Measurements from ENCODE around the gene TNPO3.

The TNPO3 gene

DNA sequence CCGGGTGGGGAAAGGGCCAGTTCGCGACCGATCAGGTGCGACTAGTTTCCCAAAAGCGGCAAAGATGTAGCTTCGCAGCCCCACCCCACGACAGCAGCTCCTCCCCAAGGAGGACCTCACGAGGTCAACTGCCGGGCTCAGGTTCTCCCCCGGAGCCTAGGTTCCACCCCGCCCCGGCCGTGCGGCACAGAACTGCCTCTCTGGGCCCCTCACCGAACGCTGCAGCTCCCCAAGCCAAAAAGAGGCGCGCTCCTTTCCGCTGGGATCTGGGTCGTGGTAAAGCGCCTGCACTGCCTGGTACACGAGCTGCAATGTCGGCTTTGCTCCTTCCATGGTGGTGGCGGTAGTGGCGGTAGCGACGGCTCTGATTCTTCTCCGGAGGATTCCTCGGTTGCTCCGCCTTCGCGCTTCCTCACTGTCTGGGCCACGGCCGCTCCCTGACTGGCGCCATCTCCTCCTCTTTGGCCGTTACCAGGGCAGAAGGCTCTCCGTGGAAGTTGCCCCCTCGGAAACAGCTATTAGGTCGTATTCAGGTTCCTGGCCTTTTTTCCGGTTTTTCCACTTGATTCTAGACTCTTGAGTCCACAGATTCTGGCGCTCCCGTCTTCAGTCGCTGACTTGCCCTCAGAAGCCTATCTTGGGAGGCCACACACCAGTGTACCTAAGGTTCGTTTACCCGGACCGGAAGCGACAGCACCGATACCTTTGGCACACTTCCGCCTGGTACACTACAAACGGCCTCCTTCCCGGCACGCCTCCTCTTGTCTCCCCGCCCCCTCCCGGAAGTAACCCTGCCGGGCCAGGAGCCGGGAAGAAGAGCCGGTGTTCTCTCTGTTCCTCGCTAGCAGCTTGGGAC is at the start of gene TNPO3:
Gene TNPO3, minus strand, starts transcription at position 674 of the 856 bp plus-strand sequence. Its CDS starts 341 bp downstream, at position 333.
- DNase-seq = peak; percentile 94

DNA sequence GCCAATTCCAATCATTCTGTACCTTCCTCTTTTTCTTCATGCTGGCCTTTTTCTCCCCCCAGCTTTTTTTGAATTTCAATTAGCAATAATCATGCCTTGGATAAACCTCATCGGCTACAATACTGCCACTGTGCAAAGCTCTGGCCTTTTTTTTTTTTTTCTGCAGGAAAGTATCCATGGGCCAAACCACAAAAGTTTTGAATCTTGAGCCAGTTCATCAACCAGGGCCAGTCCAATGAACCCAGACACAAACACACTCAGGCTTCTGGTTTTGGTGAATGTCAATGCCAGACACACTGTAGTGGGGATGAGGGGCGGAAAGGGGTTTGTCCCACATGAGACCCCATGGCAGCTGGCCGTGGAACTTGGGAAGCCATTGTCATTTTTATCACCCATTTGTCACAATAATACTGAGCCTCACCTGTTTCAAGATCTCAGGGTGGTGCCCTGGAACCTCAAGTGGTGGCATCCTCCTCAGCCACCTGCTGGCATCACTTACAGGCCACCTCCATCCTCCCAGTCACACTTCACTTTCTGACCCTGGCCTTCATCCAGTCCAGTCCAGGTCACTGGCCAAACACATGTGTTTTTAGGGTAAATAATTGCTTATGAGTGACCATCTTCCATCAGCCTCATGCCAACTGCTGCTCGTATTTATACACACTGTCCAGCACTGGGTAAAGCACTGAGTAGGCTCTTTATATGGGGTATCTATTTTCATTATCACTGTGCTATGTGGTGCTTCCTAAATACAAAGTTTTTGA is 48.8 kb upstream of the TNPO3 start:
- DNase-seq = no peak

DNA sequence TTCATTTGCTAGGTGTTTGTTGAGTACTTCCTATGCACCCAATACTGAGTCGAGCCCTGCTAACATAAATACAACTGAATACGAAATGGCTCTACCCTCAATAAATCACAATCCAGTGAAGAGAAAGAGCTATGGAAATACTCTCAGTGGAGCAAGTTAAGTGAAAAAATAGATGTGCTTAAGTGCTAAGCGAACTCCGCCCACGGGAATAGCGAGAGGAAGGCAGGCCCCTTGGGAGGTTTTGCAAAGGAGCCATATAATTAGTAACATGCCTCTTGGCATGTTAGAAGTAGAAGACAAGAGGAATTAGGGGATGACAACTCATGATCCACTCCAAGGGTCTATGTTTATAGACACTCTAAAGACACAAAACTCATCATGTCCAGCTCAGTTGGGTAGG is 46.8 kb upstream of the TNPO3 start:
- DNase-seq = no peak

DNA sequence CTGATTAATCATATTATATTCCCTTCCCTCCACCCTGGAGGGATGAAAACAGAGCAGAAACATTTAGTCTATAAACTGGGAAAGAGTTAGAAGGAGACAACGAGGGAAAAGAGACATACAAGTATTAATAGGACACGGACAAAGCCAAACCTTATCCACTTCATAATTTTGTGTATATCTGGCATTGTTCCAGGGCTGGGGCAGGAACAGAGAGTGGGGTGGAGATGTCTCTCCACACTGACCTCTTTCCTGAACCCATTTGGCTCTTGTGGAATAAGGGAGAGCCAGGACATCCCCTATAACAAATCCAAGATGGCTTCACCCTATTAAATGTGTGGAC is 45.9 kb upstream of the TNPO3 start:
- DNase-seq = no peak

DNA sequence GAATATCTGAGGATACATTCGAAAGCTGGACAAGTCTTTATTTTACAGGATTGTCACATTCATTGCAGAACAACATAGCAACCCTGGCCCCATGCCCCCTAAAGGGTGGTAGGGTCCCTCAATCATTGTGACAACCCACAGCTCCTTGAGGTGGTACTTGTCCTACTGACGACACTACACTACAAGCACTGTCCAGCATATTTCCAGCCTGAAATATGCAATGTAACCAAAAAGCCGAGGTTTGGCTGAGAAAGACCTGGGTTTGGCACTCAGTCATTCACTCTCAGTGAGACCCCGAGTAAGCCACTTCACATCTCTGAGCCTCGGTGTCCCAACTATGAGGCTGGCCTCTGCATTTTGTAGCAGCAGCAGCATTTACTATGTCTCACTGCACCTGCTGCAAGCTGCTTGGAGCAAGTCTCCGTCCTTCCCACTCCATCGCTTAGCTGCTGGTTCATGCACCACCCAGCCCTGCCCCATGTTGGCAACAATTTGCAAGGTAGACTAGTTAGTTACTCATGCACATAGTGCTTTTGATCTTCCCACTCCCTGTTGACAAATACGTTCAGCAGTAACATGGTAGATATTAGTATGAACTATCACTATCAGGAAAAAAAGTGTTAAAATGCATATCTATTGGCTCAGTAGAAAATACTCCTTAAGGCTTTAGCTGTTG is 43.6 kb upstream of the TNPO3 start:
- no peak for DNase-seq

DNA sequence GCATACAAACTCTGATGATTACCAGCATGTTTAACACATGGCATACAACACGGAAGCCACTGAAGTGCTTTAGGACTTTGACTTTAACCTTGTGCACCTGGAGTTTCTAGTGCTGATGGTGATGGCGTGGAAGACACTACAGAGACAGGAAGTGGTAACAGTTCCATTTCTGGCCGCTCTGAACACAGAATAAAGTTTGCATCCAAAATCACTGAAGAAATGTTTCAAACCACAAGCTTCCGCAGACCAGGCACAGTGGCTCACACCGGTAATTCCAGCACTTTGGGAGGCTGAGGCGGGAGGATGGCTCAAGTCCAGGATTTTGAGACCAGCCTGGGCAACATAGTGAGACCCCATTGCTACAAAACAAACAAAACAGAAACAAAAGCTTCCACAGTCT is 40.3 kb upstream of the TNPO3 start:
- peak; percentile 35 for DNase-seq

DNA sequence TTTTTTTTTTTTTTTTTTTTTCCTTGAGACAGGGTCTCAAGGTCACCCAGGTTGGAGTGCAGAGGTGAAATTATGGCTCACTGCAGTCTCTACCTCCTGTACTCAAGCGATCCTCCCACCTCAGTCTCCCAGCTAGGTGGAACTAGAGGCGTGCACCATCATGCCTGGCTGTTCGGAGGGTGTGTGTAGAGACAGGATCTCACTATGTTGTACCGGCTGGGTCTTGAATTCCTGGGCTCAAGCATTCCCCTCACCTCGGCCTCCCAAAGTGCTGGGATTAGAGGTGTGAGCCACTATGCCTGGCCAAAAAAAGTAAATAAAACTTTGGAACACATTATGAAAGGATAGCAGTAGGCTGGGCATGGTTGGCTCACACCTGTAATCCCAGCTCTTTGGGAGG is 39.6 kb upstream of the TNPO3 start:
- DNase-seq = no peak

DNA sequence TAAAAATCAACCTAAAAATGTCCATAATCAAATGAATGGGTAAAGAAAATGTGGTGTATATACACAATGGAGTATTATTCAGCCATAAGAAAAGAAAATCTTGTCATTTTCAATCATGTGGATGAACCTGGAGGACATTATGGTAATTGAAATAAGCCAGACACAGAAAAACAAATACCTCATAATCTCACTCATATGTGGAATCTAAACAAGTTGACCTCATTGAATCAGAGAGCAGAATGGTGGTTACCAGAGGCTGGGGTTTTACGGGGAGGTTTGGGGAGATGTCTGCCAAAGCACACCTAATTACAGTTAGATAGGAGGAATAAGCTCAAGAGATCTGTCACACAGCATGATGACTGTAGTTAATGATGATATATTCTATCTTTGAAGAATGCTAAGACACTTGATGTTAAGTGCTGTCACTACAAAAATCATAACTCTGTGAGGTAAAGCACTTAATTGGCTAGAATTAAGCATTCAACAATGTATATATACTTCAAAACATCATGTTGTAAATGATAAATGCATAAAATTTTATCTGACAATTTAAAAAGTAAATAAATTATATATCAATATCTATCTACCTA is 39.1 kb upstream of the TNPO3 start:
- DNase-seq = no peak

DNA sequence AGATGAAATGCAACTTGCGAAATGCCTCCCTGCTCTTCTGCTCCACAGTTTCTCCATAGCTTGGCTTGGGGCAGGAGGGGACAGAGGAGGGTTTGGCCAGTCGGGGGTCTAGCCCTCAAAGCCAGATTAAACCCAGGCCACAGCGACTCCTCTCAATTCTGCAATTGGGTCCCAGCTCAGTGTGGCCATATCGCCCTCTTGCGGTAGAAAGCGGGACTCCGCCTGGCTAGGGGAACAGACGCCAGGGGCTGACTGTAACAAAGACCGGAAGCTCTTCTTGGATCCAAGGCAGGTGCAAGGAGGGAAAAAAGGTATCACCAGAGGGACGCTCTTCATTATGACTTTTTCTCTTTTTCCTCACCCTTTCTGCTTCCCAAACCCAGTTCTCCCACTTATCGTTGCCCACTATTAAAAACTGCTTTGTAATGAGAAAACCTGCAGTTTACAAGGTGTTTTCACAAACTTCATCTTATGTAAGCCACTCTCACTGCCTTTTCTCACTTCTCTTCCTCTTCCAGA is 36.6 kb upstream of the TNPO3 start:
- DNase-seq = peak; percentile 87

DNA sequence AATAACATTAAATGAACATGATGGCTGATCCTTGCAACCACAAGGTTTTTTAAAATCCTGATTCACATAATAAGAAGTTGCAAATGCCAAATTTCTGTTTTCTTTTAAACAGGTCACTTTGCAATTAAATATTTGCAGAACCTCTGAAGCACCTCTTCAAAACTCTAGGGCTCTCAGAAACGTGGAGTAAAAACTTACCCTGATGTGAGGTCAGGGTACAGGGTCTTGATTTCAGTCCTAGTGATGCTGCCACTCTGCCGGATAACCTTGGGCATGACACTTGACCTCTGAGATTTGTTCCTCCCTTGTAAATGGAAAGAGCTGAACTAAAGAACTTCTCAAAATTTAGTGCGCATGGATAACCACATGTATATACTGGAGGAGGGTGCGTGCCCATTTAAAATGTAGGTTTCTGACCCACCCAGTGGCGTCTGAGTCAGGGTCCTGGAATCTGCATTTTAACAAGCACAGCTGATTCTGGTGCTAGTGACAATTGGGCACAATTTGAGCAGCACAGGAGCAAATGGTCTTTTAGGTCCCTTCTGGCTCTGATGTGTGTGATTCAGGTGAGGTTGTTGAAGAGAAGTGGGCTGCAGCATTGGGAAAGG is 35.5 kb upstream of the TNPO3 start:
- no peak for DNase-seq

DNA sequence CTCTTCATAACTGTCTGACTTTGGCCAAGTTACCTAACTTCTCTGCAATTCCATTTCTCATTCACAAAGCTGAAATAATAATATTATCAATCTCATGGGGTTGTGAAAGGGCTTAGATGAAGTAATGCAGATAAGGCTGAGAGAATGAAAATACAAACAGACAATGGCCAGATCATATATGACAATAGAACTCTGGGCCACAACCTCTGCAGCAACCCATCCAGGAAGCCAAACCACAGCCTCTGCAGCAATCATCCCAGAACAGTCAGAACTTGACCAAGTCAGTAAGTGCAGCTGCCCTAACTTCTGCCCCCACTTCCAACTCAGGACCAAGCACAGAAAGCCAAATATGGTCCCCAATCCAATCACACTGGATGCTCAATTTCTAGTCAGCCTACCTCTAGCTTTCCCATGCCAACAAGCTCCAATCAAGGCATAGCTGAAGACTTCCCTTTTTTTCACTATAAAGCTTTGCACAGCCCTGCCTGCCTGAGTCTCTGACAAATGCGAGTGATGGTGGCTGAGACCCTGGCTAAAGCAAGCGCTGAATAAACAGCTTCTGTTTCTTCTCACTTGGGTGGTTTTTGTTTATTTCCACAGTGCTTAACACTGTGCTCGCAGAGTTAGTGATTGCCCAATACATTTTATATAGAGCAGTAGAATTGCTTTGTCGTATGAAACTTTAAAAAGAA is 34.8 kb upstream of the TNPO3 start:
- DNase-seq = no peak

DNA sequence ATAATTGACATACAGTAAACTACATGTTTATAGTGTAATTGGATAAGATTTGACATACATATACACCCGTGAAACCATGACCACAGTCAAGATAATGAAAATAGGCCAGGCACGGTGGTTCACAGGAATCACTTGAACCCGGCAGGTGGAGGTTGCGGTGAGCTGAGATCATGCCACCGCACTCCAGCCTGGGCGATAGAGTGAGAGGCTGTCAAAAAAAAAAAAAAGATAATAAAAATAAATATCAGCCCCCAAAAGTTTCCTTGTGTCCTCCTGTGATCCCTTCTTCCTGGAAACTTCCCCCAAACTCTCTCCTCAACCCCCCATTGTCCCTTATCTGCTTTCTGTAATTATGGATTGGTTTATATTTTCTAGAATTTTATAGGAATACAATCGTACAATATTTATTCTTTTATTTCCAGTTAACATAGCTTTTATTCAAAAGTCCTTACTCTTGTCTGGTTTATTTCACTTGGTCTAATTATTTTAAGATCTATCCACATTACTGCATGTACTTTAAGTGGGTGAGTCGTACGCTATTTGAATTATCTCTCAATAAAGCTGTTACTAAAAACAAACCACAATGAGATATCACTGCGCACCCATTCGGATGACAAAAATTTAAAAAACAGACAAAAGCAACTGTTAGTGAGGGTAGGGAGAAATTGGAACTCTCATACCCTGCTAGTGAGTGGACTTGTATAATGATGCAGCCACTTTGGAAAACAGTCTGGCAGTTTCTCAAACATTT is 30.1 kb upstream of the TNPO3 start:
- no peak for DNase-seq

DNA sequence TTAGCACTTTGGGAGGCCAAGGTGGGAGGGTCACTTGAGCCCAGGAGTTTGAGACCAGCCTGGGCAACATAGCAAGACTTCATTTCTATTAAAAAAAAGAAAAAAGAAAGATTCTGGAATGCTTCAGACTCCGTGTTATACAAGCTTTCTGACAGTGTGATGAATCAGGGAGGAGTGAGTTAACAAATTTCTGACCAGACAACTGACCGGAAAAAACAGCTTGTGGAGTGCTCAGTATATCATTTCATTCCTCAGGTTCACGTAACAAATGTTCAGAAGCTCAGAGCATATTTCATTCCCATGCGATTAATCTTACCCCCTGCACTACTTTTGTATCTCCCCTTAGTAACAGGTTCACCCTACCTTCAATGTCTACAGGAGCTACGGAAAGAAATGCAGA is 28.6 kb upstream of the TNPO3 start:
- DNase-seq = no peak

DNA sequence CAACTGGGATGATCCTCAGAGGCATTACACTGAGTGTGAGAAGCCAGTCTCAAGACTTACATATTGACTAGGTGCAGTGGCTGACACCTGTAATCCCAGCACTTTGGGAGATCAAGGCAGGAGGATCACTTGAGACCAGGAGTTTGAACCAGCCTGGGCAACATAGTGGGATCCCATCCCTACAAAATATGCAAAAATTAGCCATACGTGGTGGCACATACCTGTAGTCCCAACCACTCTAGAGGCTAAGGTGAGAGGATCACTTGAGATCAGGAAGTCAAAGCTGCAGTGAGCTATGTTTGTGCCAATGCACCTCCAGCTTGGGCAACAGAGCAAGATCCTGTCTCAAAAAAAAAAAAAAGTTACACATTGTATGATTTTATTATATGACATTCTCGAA is 23.5 kb upstream of the TNPO3 start:
- no peak for DNase-seq

DNA sequence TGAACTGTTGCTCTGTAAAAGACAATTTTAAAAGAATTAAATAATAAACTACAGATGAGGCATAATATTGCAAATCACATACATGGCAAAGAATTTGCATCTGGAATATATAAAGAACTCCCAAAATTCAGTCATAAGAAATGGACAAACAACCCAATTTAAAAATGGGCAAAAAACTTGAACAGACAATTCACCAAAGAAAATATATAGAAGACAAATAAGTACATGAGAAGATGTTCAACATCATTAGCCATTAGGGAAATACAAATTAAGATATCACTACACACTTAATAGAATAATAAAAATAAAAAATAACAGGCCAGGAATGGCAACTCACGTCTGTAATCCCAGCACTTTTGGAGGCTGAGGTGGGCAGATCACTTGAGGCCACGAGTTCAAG is 22.0 kb upstream of the TNPO3 start:
- DNase-seq = no peak

DNA sequence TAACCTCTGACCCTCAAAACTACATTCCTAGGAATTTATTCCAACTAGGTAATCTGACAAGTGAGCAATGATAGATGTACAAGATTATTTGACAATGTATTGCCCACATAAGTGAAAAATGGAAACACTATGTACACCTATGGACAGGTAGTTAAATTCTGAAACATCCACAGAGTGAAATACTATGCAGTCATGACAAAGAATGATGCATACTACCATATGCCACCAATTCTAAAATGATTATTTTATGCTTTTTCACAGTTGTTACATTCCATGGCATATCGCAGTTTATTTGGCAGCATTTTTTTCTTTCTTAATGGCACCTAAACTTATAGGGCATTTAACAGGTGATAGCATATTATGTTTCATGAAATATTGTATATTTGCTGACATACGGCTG is 20.1 kb upstream of the TNPO3 start:
- no peak for DNase-seq

DNA sequence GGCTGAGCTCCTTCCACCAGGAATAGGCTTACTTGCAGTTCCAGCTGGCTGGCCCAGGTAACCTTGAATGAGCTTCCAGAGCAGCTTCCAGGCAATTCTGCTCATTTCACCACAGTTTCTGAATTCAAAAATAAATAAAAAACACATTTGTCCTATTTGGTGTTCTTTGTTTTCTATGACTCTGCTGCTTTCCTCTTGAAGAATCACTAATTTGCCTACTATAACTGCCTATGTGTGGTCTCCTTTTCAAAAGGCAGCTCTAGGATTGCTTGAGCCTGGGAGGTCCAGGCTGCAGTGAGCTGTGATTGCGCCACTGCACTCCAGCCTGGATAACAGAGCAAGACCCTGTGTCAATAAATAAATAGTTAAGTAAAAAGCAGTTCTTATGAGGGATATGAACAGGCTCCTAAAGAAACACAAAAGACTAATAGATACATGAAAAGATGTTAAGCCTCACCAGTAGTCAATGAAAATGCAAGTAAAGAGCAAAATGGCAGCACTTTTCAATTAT is 19.5 kb upstream of the TNPO3 start:
- no peak for DNase-seq

DNA sequence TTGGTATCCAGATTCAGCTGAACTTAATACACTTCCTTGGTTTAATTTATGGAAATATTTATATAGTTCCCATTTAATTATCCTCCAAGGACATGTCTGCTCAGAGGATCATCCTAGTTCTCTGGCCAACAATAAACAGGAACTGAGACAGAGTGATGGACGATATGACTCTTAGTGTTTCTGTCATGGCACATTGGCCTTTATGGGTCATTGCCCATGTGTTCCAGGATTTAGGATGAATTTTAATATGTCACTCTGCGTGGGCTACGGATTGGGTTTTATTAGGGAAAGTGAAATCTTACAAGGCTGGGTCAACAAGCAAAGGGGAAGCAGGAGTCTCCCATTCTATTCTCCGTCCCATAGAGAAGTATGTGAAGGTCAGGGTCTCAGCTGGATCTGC is 18.8 kb upstream of the TNPO3 start:
- DNase-seq = no peak

DNA sequence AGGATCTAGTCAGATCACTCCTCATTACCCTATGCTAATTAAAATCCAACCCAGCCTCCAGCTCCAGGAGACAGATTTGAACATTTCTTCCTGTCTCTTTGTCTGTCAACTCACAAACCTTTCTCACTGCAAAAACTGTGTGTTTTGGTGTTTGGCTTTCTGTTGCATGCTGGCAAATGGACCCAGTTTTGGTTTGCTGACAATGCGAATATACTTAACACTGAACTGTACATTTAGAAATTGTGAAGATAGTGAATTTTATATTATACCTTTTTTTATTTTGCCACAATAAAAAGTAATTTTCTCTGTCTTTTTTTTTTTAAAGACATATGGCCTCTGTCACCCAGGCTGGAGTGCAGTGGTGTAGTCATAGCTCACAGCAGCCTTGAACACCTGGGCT is 18.3 kb upstream of the TNPO3 start:
- no peak for DNase-seq

DNA sequence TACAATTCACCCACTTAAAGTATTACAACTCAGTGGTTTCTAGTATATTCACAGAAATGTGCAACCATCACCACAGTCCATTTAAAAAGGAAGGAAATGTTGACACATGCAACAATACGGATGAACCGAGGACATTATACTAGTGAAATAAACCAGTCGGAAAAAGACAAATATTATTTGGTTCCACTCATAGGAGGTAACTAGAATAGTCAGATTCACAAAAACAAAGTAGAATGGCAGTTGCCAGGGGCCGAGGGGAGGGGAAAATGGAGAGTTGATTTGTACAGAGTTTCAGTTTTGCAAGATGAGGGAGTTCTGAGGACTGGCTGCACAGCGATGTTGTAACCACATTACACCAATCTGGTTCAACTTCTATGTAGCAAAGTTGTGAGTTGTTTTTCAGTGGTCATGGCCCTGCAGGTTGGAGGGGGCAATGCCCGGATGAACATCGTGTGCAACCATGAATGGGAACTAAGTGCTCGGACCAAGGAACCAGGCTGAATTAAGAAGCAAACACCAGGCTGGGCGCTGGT is 17.6 kb upstream of the TNPO3 start:
- no peak for DNase-seq

DNA sequence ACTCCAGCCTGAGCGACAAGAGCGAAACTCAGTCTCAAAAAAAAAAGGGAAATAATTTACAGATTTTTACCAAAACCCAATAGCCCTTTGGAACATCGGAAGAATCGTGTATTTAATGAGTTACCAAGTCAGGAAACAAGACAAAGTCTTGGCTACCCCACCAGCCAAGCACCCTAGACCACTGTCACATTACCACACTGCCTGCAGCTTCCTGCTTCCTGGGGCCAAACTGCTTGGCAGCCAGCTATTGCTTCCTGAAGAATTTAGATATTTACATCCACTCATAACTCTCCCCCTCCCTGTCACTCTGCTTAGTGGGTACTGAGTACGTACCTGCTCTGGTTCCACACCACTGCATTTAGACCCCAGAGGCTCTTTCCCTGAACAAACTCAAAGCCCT is 14.1 kb upstream of the TNPO3 start:
- DNase-seq = no peak
